AG08395 (cell line): ENCODE data around the gene F10.
"Not testable (repeated sequence)": the region's sequence is repeated elsewhere in the genome, so short reads cannot be mapped to it uniquely, and the experiment has no call there.

Source experiments
- DNase-seq: peaks from one replicate; pipeline ENCODE4 v3.0.0; 2012; ENCODE audit warnings: mixed read lengths, low spot score

F10 gene

DNA sequence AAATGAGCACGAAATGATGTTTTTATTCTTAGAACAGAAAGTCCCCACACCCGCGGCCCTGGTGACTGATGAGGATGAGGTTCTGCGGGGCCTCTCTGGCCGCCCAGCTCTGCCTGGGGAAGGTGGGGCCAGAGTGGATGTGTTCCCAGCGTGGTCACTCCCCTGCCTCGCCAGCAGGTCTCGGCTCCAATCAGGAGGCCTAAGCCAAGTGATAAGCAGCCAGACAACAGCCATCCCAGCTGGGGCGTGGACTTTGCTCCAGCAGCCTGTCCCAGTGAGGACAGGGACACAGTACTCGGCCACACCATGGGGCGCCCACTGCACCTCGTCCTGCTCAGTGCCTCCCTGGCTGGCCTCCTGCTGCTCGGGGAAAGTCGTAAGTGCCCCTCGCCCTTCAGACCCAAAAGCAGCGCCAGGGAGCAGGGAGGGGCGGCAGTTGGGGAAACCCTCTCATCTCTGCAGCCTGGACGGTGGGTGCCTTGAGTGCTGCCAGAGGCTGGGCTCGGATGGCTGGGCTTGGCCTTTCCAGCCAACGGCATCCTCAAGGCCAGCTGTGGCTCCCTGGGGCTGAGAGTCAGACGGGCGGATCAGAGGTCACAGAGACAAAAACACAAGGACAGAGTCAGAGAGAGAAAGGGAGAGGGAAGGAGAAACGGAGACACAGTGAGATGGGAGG lies at the start of gene F10:
TSS of gene F10 (plus strand) at position 250 of the 676 bp plus-strand sequence. CDS start at position 307, 57 bp downstream.
- DNase-seq: peak; percentile 97

- DNase-seq: no peak
These were observed 48.7 kb upstream of the F10 start for GRCh38 chr13:113073942-113074341.

DNA sequence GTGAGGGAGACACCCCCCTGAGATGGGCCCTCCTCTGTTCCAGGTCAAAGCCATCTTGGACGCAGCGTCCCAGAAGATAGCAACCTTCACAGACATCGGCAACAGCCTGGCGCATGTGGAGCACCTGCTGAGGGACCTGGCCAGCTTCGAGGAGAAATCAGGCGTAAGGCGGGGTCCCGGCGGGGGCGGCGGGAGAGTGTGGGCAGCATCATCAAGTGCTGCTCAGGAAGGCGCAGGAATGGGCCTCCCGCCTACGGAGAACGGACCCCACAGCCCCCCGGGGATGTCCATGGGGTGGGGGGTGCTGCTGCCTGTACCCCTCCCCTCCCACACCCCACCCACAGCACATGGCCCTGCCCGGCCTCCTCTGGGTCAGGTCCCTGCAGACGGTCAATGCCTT lies 48.2 kb upstream of the F10 start:
- DNase-seq: no peak

- DNase-seq: no peak
These were observed 47.7 kb upstream of the F10 start for GRCh38 chr13:113074876-113075275.

DNA sequence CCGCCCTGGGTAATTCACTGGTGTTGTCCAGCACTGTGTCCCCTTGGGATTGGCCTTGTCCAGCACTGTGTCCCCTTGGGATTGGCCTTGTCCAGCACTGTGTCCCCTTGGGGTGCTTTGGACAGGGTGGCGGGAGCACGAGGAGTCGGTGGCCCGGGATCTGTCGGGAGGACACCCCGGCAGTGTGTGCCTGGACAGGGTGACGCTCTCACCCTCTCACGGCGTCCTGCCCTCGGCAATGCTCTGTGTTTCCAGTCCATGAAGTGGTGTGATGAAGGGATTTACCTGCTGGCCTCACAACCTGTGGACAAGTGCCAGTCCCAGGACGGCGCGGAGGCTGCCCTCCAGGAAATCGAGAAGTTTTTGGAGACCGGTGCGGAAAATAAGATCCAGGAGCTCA lies 46.9 kb upstream of the F10 start:
- no peak for DNase-seq

- DNase-seq: no peak
These were observed 45.8 kb upstream of the F10 start for GRCh38 chr13:113076681-113077401.

- DNase-seq: no peak
These were observed 45.0 kb upstream of the F10 start for GRCh38 chr13:113077566-113077952.

- no peak for DNase-seq
These were observed 44.4 kb upstream of the F10 start for GRCh38 chr13:113077953-113078901.

DNA sequence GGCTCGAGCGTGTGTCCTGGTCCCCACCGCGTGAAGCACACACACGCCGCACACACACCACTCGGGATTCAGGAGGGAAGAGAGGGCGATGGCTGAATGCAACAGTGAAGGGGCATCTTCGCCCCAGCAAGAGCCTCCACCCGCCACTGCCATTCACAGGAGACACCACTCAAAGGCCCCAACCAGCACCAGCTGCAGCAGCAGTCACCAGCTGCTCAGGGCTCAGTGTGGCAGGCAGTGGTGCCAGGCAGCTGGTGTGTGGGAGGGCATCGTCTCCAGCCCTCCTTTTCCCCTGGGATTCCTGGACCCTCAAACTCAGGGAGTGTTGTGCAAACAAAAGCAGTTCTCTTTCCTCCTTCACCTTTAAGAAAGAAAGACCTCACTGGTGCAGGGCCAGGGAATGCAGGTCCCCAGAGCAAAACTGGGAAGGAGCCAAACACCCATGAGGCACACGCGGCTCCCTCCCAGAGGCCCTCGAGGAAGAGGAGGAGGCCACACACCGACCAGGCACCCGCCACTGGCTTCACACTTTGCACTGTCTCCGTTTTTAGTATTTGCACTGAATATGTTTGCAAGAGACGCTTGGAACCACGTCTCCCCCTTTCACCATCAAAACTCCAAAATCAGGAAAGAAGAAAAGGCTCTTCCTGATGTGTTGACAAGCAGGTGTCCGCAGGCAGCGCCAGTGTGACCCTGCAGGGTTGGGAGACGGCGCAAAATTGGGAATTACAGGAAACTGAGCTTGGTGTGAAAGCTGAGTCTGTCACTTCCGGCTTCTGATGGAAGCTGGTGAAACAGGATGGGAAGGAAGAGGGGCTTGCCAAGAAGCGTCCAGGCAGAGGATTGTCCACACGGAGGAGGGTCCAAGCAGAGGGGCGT lies 43.5 kb upstream of the F10 start:
- no peak for DNase-seq

DNA sequence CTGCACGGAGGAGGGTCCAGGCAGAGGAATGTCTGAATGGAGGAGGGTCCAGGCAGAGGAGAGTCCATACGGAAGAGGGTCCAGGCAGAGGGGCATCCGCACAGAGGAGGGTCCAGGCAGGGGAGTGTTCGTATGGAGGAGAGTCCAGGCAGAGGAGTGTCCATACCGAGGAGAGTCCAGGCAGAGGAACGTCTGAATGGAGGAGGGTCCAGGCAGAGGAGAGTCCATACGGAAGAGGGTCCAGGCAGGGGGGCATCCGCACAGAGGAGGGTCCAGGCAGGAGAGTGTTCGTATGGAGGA lies 42.9 kb upstream of the F10 start:
- not testable (repeated sequence) for DNase-seq

DNA sequence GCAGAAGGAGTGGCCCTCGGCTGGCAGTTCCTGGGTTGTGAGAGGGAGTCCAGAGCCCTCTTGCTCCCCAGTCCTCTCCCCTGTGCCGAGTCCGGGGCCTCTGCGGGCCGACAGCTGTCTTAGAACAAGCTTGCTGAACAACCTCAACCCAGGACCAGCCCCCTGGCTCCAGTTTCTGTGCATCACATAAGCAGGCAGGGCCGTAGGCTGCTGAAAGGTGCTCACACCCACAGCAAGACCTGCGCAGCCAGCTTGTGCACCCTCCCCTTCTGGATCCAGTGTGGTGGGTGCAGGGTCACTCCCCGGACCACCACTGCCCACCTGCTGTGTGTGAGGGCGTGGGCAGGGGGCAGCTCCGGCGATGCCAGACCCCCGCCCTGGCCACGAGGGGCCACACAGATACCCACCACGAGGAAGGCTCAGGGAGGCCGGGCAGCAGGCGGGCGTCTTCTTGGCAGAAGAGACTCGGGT lies 42.2 kb upstream of the F10 start:
- no peak for DNase-seq

GRCh38 chr13:113080901-113081521 lies 41.6 kb upstream of the F10 start:
- DNase-seq: no peak

GRCh38 chr13:113082198-113083021 lies 40.2 kb upstream of the F10 start:
- no peak for DNase-seq

DNA sequence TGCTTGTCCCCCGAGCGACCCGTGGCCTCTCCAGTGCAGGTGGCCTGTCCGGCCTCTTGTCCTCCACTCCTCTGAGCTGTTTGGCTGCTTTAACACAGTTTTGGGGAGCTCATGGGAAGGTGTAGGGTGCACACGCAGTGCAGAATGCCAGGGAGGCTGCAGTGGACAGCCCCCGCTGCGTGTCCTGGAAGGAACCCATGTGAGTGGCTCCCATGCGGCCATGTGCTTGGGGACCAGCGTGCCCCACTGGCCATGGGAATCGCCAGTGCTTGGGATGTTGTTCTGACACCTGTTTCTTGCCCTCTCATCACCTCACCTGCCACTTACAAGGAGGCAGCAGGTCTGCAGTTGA lies 39.6 kb upstream of the F10 start:
- no peak for DNase-seq

DNA sequence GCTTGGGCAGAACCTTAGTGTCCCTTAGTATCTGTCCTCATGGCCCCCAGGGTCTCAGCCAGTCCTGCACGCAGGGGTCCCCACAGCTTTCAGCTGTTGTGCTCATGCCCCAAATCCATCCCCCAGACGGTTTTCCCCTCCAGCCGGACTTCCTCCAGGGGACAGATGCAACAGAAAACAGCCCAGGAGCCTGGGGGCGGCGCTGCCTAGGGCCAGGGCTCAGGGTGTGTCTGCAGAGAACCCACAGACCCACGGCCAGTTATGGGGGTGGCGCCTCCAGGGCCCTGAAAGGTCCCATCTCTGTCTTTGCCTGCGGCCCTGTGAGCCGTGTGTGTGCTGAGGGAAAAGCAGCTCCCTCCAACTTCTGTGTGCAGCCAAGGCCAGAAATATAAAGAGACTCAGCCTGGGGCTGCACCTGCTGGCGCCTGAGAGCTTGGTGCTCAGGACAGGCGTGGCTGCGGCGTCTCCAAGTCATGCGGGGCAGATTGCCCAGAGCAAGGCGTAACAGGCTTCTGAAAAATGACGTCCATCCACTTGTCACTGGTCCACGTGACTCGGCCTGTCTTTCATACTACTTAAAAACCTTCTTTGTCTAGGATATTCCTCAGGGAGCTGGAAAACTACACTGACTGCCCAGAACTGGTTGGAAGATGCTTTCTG lies 39.1 kb upstream of the F10 start:
- DNase-seq: no peak

DNA sequence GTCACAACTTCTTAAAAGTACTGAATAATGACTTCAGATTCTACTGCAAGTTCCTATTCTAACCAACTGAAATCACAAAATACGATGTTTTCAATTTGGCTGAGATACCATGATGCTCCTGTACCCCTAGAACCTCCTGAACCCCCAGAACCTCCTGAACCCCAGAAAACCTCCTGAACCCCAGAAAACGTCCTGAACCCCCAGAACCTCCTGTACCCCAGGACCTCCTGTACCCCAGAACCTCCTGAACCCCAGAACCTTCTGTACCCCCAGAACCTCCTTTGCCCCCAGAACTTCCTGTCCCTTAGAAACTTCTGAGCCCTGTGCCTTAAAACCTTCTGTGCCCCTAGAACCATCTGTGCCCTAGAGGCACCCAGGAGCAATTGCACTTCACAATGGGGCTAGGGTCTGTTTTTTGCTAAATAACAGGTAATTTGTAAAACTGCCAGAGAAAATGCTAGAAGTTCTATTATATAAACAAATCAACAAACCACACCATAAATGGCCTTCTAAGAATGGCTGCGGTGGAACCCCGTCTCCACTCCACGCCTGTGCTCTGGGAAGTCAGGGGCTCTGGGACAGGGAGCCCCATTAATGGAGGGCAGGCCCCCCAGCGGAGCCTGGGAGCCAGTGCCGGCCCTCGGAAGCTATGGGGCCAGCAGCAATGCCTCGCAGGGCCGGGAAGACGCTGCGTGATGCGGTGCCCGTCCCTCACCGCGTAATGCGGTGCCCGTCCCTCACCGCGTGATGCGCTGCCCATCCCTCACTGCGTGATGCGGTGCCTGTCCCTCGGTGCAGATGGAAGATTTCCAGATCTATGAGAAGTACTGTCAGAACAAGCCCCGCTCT lies 38.3 kb upstream of the F10 start:
- DNase-seq: no peak

- no peak for DNase-seq
These were observed 37.6 kb upstream of the F10 start for GRCh38 chr13:113084943-113085540.

- no peak for DNase-seq
These were observed 36.4 kb upstream of the F10 start for GRCh38 chr13:113086031-113086750.
